Measurements from ENCODE around the gene CLMN.

CLMN gene

GRCh38 chr14:95167177-95167576 lies 152.5 kb downstream of the CLMN start:
- DNase-seq (ENCODE audit: low spot score) (no peak), FAIRE-seq (no peak)

GRCh38 chr14:95165517-95165916 lies 154.2 kb downstream of the CLMN start:
- DNase-seq (ENCODE audit: low spot score) (no peak), FAIRE-seq (no peak)

- DNase-seq (ENCODE audit: low spot score) (no peak), FAIRE-seq (no peak)
Observed at GRCh38 chr14:95164506-95164905, 155.2 kb downstream of the CLMN start.

DNA sequence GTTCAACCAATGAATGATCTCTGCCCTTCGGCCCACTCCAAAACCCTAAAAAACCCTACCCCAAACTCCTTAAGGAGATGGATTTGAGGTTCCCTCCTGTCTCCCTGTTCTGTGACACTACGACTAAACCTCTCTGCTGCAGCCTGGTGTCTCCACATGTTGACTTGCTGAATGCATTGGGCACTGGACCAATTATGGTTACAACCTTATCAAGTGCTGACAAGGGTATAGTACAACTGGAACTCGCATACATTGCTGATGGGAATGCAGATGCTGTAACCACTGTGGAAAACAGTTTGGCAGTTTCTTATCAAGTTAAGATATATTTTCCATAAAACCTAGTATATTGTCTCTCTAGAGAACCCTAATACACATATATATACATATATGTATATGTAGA lies 156.0 kb downstream of the CLMN start:
- FAIRE-seq (no peak), DNase-seq (ENCODE audit: low spot score) (no peak)

GRCh38 chr14:95163132-95163531 lies 156.6 kb downstream of the CLMN start:
- no peak for FAIRE-seq
- DNase-seq (ENCODE audit: low spot score): no peak

- DNase-seq (ENCODE audit: low spot score) (no peak), FAIRE-seq (no peak)
Observed at GRCh38 chr14:95162641-95163040, 157.1 kb downstream of the CLMN start.

- peak; percentile 94 for DNase-seq (ENCODE audit: low spot score)
- no peak for FAIRE-seq
Observed at GRCh38 chr14:95157327-95158189, 162.2 kb downstream of the CLMN start, which contains the start of gene DICER1. Gene DICER1, minus strand, starts transcription at chr14:95157529. Its CDS starts 24,071 bp downstream, at chr14:95133458.

- FAIRE-seq: no peak
- no peak for DNase-seq (ENCODE audit: low spot score)
Observed at GRCh38 chr14:95157048-95157326, 162.7 kb downstream of the CLMN start.

DNA sequence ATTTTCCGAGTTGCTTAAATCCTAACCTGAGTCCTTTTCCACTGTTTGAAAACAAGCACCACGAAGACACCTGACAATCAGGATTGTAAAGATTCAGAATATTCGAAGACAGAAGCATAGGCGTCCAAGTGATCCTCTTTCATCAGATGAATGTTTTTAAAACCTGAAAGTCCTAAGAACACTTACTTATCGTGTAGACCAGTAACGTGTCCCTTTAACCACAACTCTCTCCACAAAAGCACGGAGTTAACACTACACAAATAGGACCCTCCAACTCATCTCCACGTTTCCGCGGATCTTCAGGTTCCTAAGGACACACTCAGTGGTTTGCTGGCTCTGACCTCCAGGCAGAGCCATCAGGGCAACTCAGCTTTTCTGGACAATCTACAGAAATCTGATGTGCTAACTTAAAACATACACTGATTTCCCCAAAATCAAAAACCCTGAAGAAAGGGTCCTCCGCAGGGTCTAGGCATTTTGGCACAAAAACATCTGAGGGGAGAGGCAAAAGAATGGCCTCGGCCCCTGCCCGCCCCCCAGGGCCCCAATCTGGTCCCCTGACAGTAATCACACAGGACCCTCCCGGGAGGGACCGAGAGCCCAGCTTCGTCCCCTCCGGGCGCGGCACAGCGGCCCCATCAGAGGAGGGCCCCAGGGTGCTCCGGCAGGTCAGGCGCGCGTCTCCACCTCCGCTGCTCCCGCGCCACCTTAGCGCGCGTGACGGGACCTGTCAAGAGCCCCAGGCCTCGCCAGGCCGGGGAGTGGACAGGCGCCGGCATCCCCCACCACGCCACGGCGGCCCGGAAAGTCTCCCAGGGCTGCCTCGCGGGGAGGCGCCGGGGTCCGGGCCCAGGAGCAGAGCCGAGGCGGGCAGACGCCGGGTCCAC lies 163.3 kb downstream of the CLMN start:
- FAIRE-seq: no peak

GRCh38 chr14:95155045-95155444 lies 164.7 kb downstream of the CLMN start:
- no peak for FAIRE-seq
- DNase-seq (ENCODE audit: low spot score): no peak

More for the DNA sequence above, 163.3 kb downstream of the CLMN start:
- DNase-seq (ENCODE audit: low spot score): peak; percentile 15

DNA sequence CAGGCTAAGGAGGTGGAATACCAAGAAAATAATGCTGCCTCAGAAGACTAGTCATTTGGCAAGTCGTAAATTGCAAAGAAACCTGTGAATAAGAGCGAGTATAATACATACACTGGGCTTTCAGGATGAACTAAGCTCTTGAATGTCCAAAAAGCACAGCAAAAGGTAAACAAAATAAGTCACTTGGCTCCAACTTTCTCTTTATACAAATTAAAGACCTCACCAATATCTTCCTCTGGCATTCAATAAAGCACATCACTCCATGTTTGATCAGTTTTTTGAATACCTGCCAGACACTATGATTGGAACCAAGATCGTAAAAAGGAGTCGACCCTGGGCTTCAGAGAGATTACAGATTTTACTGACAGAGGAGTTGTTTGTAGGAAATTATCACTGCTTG lies 165.8 kb downstream of the CLMN start:
- FAIRE-seq (no peak), DNase-seq (ENCODE audit: low spot score) (no peak)

GRCh38 chr14:95151561-95151960 lies 168.1 kb downstream of the CLMN start:
- no peak for DNase-seq (ENCODE audit: low spot score)
- FAIRE-seq: no peak

- no peak for FAIRE-seq
Observed at GRCh38 chr14:95150910-95151309, 168.8 kb downstream of the CLMN start.

GRCh38 chr14:95149441-95149840 lies 170.3 kb downstream of the CLMN start:
- no peak for FAIRE-seq
- DNase-seq (ENCODE audit: low spot score): no peak

More at GRCh38 chr14:95150910-95151309, 168.8 kb downstream of the CLMN start:
- no peak for DNase-seq (ENCODE audit: low spot score)

DNA sequence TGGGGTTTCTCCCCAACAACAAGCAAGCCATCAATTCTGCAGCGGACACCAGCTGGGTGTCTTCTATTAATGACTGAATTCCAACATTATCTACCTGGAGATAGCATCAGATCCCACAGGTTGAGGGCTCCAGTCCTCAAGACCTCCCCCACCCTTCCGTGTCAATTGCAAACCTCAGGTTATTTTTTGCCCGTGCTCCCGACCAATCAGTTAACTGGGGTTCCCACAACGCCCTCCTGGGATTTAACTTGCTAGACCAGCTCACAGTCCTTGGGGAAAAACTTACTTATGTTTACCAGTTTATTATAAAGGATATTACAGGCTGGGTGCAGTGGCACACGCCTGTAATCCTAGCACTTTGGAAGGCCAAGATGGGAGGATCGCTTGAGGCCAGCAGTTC lies 172.1 kb downstream of the CLMN start:
- FAIRE-seq (no peak), DNase-seq (ENCODE audit: low spot score) (no peak)

GRCh38 chr14:95146079-95146771 lies 173.5 kb downstream of the CLMN start:
- no peak for FAIRE-seq
- DNase-seq (ENCODE audit: low spot score): no peak

DNA sequence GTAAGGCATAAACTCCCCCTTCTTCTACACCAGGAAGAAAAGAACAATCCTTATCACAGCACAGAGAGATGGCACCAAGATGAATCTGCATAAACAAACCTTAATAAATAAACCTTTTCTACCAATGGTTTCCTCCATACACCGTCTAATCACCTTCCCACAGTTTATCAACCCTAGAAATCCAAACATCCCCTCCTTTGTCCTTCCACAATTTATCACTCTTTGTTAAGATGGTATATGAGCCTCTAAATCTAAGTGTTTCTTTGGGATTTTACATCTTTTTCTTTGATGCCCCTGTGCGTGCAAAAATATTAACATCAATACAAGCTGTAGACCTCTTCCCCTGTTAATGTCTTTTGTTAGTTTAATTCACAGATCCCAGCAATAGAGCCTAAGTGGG lies 174.9 kb downstream of the CLMN start:
- no peak for FAIRE-seq
- DNase-seq (ENCODE audit: low spot score): no peak

- FAIRE-seq (no peak), DNase-seq (ENCODE audit: low spot score) (no peak)
Observed at GRCh38 chr14:95143808-95144620, 175.7 kb downstream of the CLMN start.

DNA sequence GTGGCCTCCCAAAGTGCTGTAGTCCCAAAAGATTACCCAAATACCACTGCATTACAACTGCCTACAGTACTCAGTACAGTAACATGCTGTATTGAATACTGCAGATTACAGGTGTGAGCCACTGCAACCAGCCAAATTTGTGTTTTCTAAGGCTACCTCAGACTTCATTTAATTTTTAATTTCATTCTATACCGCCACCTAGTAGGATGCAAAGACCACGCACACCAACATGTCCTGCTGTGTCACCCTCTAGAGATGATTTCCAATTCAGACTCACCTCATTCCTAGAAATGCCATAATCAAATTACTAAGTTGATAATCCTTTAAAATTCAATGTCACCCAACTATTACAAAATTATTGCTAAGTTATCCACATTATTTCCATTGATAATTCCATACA lies 177.5 kb downstream of the CLMN start:
- no peak for FAIRE-seq

DNA sequence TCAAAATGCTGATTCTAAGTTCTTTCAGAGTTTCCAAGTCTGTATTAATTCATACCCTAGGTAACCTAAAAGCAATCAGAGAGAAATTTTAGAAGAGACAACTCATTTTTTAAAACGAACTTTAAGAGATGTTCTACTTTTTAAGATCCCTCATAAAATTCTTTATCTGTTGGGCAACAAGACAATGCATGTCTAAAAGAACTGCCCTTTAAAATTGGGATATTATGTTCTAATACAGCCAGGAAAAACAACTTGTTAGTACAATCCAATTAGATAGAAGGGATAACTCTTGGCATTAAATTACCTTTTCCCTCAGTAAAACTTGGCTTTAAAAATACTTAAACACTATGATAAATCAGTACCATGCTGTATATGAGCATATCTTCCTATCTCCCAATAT lies 178.0 kb downstream of the CLMN start:
- DNase-seq (ENCODE audit: low spot score) (no peak), FAIRE-seq (no peak)

More for the DNA sequence above, 177.5 kb downstream of the CLMN start:
- DNase-seq (ENCODE audit: low spot score): no peak
